Measurements from ENCODE around the gene FLOT2.

- TF ChIP-seq CTCF (IDR thresholded peaks at IDR 0.05; ENCODE audit: low read length) (no peak), EZH2 (optimal IDR thresholded peaks at IDR 0.05; ENCODE audit: low read depth, low read length) (no peak)
These were observed 31.4 kb downstream of the FLOT2 start for GRCh38 chr17:28865946-28866752.
